WTC11 (cell line): ENCODE data around the gene DCST2. TPM values are rescaled to one million over a fixed set of nuclear protein-coding genes. Genes with fewer than 3 reads are reported as not detected.

Experiments
- ATAC-seq: fragments of 200-7000 bp; cut with Tn5 transposase; 2 replicates; pipeline ENCODE4 v1.10.0; 2021; ENCODE audit warnings: mild to moderate bottlenecking, moderate library complexity
- CTCF ChIA-PET: fragments of 300-600 bp; sonication (Branson Sonifier 250); formaldehyde crosslinking; loops from one replicate; lab custom pipeline; 2021; ENCODE audit warnings: antibody characterized with exemption; lab: Charles Lee
- POLR2A ChIA-PET: fragments of 350-600 bp; sonication (Branson Sonifier 250); formaldehyde crosslinking; loops from one replicate; lab custom pipeline; 2021; ENCODE audit warnings: antibody characterized with exemption; lab: Charles Lee
- DNase-seq: peaks from one replicate; pipeline ENCODE4 v3.0.0; 2021; ENCODE audit warnings: low spot score
- H3K27ac Mint-ChIP-seq: 2 replicates; pipeline ENCODE4 v1.8.0; 2021; ENCODE audit warnings: mixed read lengths
- H3K27me3 Mint-ChIP-seq: 2 replicates; pipeline ENCODE4 v1.8.0; 2021; ENCODE audit warnings: low read depth, mild to moderate bottlenecking, moderate library complexity, mixed read lengths
- H3K36me3 Mint-ChIP-seq: 2 replicates; pipeline ENCODE4 v1.8.0; 2021; ENCODE audit warnings: mixed read lengths
- H3K4me1 Mint-ChIP-seq: 2 replicates; pipeline ENCODE4 v1.8.0; 2022; ENCODE audit warnings: mixed read lengths
- H3K4me3 Mint-ChIP-seq: 2 replicates; pipeline ENCODE4 v1.8.0; 2021; ENCODE audit warnings: mild to moderate bottlenecking, moderate library complexity, mixed read lengths
- H3K9me3 Mint-ChIP-seq: 2 replicates; pipeline ENCODE4 v1.8.0; 2021; ENCODE audit warnings: mixed read lengths
- ATF2 ChIP-seq: sonication (generic); formaldehyde crosslinking; IDR thresholded peaks from 2 replicates; pipeline ENCODE4 v1.8.1; 2022; ENCODE audit warnings: low read depth, missing genetic modification reagents, borderline replicate concordance
- CREB1 ChIP-seq: sonication (generic); formaldehyde crosslinking; IDR thresholded peaks from 2 replicates; pipeline ENCODE4 v1.8.0; 2023; ENCODE audit warnings: mild to moderate bottlenecking, missing genetic modification reagents
- FOXJ3 ChIP-seq: sonication (generic); formaldehyde crosslinking; IDR thresholded peaks from 2 replicates; pipeline ENCODE4 v1.9.0; 2021; ENCODE audit warnings: missing genetic modification reagents, mild to moderate bottlenecking, borderline replicate concordance
- GTF2I ChIP-seq: fragments of 250-450 bp; sonication (Bioruptor Pico); conservative IDR thresholded peaks from 2 replicates; pipeline ENCODE4 v1.4.0; 2021; ENCODE audit warnings: mild to moderate bottlenecking
- IRF1 ChIP-seq: sonication (generic); formaldehyde crosslinking; IDR thresholded peaks from 2 replicates; pipeline ENCODE4 v1.8.0; 2023; ENCODE audit warnings: missing genetic modification reagents
- MYBL2 ChIP-seq: sonication (generic); formaldehyde crosslinking; IDR thresholded peaks from 2 replicates; pipeline ENCODE4 v1.8.1; 2023; ENCODE audit warnings: mild to moderate bottlenecking, moderate library complexity, missing genetic modification reagents
- SP1 ChIP-seq: sonication (generic); formaldehyde crosslinking; conservative IDR thresholded peaks from 2 replicates; pipeline ENCODE4 v1.8.1; 2022; ENCODE audit warnings: missing genetic modification reagents
- TEAD1 ChIP-seq: sonication (generic); formaldehyde crosslinking; IDR thresholded peaks from 2 replicates; pipeline ENCODE4 v1.8.0; 2022; ENCODE audit warnings: mild to moderate bottlenecking, missing genetic modification reagents
- TEAD4 ChIP-seq: sonication (generic); formaldehyde crosslinking; IDR thresholded peaks from 2 replicates; pipeline ENCODE4 v1.8.0; 2022; ENCODE audit warnings: mild to moderate bottlenecking, missing genetic modification reagents
- ZNF671 ChIP-seq: fragments of 250-450 bp; sonication (Bioruptor Pico); IDR thresholded peaks from 2 replicates; pipeline ENCODE4 v1.8.0; 2021; ENCODE audit warnings: mild to moderate bottlenecking
- total RNA-seq: library from RNA; stranded (reverse); gene quantifications from 3 replicates; pipeline ENCODE4 v1.2.3, GENCODE V29; 2021
- TF ChIP-seq, protein P1 (sequence below): sonication (generic); formaldehyde crosslinking; IDR thresholded peaks from 2 replicates; pipeline ENCODE4 v1.8.0; 2023; ENCODE audit warnings: missing genetic modification reagents, mild to moderate bottlenecking, borderline replicate concordance
- TF ChIP-seq, protein P2 (sequence below): sonication (generic); formaldehyde crosslinking; IDR thresholded peaks from 2 replicates; pipeline ENCODE4 v1.8.1; 2022; ENCODE audit warnings: mild to moderate bottlenecking, missing genetic modification reagents, moderate library complexity, borderline replicate concordance
- TF ChIP-seq, protein P3 (sequence below): sonication (generic); formaldehyde crosslinking; IDR thresholded peaks from 2 replicates; pipeline ENCODE4 v1.8.1; 2023; ENCODE audit warnings: mild to moderate bottlenecking, missing genetic modification reagents, moderate library complexity
- TF ChIP-seq, protein P4 (sequence below): sonication (generic); formaldehyde crosslinking; IDR thresholded peaks from 2 replicates; pipeline ENCODE4 v1.8.0; 2023; ENCODE audit warnings: mild to moderate bottlenecking, missing genetic modification reagents
- TF ChIP-seq, protein P5 (sequence below): sonication (generic); formaldehyde crosslinking; IDR thresholded peaks from 2 replicates; pipeline ENCODE4 v1.8.0; 2022; ENCODE audit warnings: missing genetic modification reagents

Gene DCST2
- total RNA-seq, 1 experiment from 2014 or later, result 0.83 TPM

- no peak for ATAC-seq
- H3K27ac Mint-ChIP-seq, result no peak overlapping the region
- no peaks in the 10 kb centered on the region for H3K27me3 Mint-ChIP-seq
- no peaks in the 10 kb centered on the region for H3K36me3 Mint-ChIP-seq
- H3K9me3 Mint-ChIP-seq, result no peaks in the 10 kb centered on the region
- TF ChIP-seq FOXJ3 (CRISPR knock-in tag), result no peak
- ChIA-PET POLR2A (interaction anchor here (0.5 to 1.7 kb wide), 6 partner anchors 7 to 74 kb away, joined by 3 to 7 read pairs (median 4); partner anchors contain the start of genes FLAD1 and SHC1), CTCF (interaction anchor here (0.9 to 4.3 kb wide), 16 partner anchors 8 to 186 kb away, joined by 3 to 58 read pairs (median 6); partner anchors contain the start of genes ADAM15, KRTCAP2 and PBXIP1)
- peaks cover 50% of the 10 kb centered on the region for H3K4me1 Mint-ChIP-seq
- no peak for DNase-seq
- H3K4me3 Mint-ChIP-seq, result no peak overlapping the region
These were observed 26.2 kb downstream of the DCST2 start for GRCh38 chr1:155007251-155007828.

GRCh38 chr1:155006601-155007101 is 26.9 kb downstream of the DCST2 start:
- TF ChIP-seq TEAD1 (CRISPR knock-in tag), result no peak
- TF ChIP-seq, protein P1, sequence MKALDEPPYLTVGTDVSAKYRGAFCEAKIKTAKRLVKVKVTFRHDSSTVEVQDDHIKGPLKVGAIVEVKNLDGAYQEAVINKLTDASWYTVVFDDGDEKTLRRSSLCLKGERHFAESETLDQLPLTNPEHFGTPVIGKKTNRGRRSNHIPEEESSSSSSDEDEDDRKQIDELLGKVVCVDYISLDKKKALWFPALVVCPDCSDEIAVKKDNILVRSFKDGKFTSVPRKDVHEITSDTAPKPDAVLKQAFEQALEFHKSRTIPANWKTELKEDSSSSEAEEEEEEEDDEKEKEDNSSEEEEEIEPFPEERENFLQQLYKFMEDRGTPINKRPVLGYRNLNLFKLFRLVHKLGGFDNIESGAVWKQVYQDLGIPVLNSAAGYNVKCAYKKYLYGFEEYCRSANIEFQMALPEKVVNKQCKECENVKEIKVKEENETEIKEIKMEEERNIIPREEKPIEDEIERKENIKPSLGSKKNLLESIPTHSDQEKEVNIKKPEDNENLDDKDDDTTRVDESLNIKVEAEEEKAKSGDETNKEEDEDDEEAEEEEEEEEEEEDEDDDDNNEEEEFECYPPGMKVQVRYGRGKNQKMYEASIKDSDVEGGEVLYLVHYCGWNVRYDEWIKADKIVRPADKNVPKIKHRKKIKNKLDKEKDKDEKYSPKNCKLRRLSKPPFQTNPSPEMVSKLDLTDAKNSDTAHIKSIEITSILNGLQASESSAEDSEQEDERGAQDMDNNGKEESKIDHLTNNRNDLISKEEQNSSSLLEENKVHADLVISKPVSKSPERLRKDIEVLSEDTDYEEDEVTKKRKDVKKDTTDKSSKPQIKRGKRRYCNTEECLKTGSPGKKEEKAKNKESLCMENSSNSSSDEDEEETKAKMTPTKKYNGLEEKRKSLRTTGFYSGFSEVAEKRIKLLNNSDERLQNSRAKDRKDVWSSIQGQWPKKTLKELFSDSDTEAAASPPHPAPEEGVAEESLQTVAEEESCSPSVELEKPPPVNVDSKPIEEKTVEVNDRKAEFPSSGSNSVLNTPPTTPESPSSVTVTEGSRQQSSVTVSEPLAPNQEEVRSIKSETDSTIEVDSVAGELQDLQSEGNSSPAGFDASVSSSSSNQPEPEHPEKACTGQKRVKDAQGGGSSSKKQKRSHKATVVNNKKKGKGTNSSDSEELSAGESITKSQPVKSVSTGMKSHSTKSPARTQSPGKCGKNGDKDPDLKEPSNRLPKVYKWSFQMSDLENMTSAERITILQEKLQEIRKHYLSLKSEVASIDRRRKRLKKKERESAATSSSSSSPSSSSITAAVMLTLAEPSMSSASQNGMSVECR (CRISPR knock-in tag), result no peak
- TF ChIP-seq SP1 (CRISPR knock-in tag), result no peak
- no peak for TF ChIP-seq IRF1 (CRISPR knock-in tag)
- TF ChIP-seq GTF2I, result no peak
- TF ChIP-seq, protein P2, sequence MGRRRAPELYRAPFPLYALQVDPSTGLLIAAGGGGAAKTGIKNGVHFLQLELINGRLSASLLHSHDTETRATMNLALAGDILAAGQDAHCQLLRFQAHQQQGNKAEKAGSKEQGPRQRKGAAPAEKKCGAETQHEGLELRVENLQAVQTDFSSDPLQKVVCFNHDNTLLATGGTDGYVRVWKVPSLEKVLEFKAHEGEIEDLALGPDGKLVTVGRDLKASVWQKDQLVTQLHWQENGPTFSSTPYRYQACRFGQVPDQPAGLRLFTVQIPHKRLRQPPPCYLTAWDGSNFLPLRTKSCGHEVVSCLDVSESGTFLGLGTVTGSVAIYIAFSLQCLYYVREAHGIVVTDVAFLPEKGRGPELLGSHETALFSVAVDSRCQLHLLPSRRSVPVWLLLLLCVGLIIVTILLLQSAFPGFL (CRISPR knock-in tag), result no peak
- no peak for TF ChIP-seq MYBL2 (CRISPR knock-in tag)
- TF ChIP-seq CREB1 (CRISPR knock-in tag), result no peak
- no peak for TF ChIP-seq TEAD4 (CRISPR knock-in tag)
- TF ChIP-seq, protein P3, sequence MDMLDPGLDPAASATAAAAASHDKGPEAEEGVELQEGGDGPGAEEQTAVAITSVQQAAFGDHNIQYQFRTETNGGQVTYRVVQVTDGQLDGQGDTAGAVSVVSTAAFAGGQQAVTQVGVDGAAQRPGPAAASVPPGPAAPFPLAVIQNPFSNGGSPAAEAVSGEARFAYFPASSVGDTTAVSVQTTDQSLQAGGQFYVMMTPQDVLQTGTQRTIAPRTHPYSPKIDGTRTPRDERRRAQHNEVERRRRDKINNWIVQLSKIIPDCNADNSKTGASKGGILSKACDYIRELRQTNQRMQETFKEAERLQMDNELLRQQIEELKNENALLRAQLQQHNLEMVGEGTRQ (CRISPR knock-in tag), result no peak
- TF ChIP-seq, protein P4, sequence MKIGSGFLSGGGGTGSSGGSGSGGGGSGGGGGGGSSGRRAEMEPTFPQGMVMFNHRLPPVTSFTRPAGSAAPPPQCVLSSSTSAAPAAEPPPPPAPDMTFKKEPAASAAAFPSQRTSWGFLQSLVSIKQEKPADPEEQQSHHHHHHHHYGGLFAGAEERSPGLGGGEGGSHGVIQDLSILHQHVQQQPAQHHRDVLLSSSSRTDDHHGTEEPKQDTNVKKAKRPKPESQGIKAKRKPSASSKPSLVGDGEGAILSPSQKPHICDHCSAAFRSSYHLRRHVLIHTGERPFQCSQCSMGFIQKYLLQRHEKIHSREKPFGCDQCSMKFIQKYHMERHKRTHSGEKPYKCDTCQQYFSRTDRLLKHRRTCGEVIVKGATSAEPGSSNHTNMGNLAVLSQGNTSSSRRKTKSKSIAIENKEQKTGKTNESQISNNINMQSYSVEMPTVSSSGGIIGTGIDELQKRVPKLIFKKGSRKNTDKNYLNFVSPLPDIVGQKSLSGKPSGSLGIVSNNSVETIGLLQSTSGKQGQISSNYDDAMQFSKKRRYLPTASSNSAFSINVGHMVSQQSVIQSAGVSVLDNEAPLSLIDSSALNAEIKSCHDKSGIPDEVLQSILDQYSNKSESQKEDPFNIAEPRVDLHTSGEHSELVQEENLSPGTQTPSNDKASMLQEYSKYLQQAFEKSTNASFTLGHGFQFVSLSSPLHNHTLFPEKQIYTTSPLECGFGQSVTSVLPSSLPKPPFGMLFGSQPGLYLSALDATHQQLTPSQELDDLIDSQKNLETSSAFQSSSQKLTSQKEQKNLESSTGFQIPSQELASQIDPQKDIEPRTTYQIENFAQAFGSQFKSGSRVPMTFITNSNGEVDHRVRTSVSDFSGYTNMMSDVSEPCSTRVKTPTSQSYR, result no peak
- TF ChIP-seq ATF2, result no peak
- TF ChIP-seq ZNF671 (CRISPR knock-in tag), result no peak
- TF ChIP-seq, protein P5, sequence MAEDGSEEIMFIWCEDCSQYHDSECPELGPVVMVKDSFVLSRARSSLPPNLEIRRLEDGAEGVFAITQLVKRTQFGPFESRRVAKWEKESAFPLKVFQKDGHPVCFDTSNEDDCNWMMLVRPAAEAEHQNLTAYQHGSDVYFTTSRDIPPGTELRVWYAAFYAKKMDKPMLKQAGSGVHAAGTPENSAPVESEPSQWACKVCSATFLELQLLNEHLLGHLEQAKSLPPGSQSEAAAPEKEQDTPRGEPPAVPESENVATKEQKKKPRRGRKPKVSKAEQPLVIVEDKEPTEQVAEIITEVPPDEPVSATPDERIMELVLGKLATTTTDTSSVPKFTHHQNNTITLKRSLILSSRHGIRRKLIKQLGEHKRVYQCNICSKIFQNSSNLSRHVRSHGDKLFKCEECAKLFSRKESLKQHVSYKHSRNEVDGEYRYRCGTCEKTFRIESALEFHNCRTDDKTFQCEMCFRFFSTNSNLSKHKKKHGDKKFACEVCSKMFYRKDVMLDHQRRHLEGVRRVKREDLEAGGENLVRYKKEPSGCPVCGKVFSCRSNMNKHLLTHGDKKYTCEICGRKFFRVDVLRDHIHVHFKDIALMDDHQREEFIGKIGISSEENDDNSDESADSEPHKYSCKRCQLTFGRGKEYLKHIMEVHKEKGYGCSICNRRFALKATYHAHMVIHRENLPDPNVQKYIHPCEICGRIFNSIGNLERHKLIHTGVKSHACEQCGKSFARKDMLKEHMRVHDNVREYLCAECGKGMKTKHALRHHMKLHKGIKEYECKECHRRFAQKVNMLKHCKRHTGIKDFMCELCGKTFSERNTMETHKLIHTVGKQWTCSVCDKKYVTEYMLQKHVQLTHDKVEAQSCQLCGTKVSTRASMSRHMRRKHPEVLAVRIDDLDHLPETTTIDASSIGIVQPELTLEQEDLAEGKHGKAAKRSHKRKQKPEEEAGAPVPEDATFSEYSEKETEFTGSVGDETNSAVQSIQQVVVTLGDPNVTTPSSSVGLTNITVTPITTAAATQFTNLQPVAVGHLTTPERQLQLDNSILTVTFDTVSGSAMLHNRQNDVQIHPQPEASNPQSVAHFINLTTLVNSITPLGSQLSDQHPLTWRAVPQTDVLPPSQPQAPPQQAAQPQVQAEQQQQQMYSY, result no peak
- Mint-ChIP-seq H3K36me3 (no peaks in the 10 kb centered on the region), H3K27ac (no peak overlapping the region), H3K9me3 (no peaks in the 10 kb centered on the region), H3K4me1 (peaks cover 48% of the 10 kb centered on the region), H3K27me3 (no peaks in the 10 kb centered on the region), H3K4me3 (no peak overlapping the region)
- POLR2A ChIA-PET, result interaction anchor here (0.9 kb wide), 1 partner anchor 74 kb away, joined by 3 read pairs; no protein-coding TSS in a partner anchor
- no peak for ATAC-seq
- DNase-seq, result no peak
- CTCF ChIA-PET, result interaction anchor here (0.7 to 4.3 kb wide), 8 partner anchors 10 to 166 kb away, joined by 3 to 58 read pairs (median 5); partner anchors contain the start of genes ADAM15 and KRTCAP2
